H4 (cell line): ENCODE results near the gene FRMPD1. TPM values are rescaled to one million over a fixed set of nuclear protein-coding genes. Genes with fewer than 3 reads are reported as not detected.
"Not testable (repeated sequence)": the region's sequence is repeated elsewhere in the genome, so short reads cannot be mapped to it uniquely, and the experiment has no call there.

Experiments used
- DNase-seq: peaks from one replicate; pipeline ENCODE4 v3.0.0-alpha.2; 2015; ENCODE audit warnings: low spot score
- total RNA-seq: library from RNA; depleted of rRNA; stranded (reverse); fragments of >200 nt; shearing (Covaris generic); gene quantifications from 2 replicates; pipeline ENCODE4 v1.2.3, GENCODE V29; 2014; rRNA removed

The FRMPD1 gene, protein sequence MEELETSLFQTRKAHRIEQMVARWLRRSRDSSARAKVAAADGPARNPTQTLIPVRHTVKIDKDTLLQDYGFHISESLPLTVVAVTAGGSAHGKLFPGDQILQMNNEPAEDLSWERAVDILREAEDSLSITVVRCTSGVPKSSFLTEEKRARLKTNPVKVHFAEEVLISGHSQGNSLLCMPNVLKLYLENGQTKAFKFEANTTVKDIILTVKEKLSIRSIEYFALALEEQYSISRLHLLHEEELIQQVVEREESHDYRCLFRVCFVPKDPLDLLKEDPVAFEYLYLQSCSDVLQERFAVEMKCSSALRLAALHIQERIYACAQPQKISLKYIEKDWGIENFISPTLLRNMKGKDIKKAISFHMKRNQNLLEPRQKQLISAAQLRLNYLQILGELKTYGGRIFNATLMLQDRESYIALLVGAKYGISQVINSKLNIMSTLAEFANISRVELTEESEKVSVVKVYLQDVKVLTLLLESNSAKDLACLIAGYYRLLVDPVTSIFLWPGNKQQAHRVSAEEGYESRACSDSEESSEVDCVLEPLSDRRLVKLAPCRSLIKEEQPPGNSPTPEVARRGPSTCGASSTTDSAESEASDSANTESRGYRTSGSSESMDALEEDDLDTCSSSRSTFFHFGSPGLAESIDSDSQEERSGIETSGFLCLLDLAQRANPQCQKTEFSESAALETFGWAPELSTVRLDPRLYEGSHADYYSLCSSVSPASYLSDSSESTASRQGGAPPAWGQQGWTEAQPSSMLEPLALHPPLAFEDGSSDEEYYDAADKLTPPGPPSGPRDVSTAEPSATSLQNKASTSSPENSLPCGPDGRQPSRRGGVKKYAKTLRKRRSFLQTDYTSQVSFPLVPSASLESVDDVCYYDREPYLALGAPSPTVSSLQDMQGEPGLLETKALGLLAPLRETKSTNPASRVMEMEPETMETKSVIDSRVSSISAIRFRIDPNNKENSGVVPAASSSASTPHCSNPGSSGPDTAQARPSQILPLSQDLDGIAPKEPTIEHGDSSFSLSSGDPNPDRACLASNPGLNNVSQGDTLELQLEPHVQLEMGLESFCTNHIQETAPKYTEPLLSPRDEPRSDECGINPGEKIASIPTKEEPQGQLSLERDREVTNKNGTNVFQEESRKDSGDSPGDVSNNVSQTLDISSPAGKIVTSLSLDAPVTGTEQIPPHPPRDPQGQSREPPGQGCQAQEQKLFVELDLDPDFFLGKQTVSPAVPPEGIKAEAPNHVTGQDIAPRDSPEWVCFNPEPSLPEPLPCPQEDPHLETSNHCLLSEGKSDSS (N-terminal part only)
- total RNA-seq: not detected in 2 replicates

GRCh38 chr9:37650873-37651768, at the start of gene FRMPD1:
FRMPD1 (plus strand) TSS chr9:37650954; CDS start chr9:37692642, 41,688 bp downstream.
- DNase-seq: peak; percentile 29

GRCh38 chr9:37602061-37602460, 48.7 kb upstream of the FRMPD1 start:
- not testable (repeated sequence) for DNase-seq

GRCh38 chr9:37602817-37603216, 47.9 kb upstream of the FRMPD1 start:
- no peak for DNase-seq

GRCh38 chr9:37604296-37604695, 46.5 kb upstream of the FRMPD1 start:
- DNase-seq: no peak

DNA sequence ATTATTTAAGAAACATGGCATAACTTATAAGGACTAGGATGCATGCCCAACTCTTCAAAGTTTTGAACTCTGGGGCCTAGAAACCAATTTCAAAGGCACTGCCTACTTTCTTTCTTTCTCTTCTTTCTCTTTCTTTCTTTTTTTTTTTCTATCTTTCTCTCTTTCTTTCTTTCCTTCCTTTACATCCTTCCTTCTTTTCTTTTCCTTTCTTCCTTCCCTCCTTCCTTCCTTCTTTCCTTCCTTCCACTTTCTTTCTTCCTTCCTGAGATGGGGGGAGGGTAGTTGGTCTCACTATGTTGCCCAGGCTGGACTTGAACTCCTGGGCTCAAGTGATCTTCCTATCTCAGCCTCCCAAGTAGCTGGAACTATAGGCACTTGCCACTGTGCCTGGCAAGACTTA, 42.5 kb upstream of the FRMPD1 start:
- no peak for DNase-seq

GRCh38 chr9:37609735-37610397, 40.9 kb upstream of the FRMPD1 start:
- DNase-seq: no peak

DNA sequence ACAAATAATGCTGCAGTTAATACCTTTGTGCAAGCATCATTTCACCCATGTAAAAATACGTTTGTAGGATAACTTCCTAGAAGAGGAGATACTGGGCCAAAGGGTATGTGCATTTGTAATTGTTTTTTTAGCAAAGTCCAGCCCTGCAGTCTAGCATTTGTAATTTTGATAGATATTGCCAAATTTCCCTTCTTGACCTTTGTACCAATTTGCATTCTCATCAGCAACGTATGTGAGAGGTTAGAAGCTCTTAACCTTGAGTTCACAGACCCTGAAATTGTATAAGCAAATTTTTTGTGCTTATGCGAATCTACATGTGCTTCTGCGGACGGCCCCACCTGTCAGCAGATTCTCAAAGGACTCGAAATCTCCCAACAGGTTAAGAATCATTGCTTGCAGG, 39.7 kb upstream of the FRMPD1 start:
- no peak for DNase-seq

DNA sequence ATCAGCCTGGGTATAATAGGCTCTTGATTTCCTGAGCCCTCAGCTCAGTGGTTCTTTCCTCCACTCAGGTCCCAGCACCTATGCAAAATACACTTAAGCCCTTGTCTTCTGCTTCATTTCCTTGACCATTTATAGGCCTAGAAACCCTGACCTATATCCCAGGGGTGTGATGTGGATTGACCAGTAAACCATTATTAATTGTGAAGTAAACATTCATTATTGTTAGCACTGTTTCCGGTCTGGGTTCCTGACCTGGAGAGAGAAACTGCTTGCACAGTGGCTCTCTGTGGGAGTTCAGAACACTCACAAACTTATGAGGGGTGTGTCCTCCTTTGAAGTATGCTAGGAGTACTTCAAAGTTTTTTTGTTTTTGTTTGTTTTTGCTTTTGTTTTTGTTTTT, 38.8 kb upstream of the FRMPD1 start:
- no peak for DNase-seq

DNA sequence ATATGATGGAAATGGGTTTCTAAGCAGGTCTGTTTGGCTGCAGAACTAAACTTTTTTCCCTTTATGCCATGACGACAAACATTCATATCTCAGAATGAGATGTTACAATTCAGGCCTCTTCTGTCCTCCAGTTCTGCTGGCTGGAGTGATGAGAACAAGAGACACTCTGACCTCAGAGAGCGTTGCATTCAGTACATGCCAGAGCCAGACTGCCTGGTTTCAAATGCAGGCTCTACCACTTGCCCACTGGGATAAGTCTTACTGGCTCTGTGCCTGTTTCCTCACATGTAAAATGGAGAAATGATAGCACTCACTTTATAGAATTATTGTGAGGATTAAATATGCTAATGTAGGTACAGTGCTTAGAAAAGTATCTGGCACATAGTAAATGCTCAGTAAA, 33.6 kb upstream of the FRMPD1 start:
- DNase-seq: no peak

- DNase-seq: no peak
Measured at GRCh38 chr9:37617832-37618231, 32.9 kb upstream of the FRMPD1 start.

DNA sequence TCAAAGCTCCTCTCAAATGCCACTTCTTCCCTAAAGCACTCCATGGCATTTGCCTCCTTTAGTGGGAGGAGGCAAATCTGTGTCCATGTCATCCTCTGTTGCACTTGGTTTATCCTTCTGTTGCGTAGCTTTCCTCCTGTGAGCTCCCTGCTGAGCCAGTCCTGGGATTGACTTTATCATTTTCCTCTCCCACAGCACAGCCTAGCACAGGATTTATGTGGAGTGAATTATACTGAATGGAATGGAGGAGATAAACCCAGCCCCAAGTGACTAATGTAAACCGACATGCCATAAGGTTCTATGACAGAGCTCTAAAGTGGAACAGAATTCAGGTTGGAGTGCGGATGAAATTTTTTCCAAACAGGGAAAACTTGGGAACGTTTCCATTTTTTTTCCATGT, 31.9 kb upstream of the FRMPD1 start:
- no peak for DNase-seq

- DNase-seq: no peak
Measured at GRCh38 chr9:37619806-37620205, 30.9 kb upstream of the FRMPD1 start.

DNA sequence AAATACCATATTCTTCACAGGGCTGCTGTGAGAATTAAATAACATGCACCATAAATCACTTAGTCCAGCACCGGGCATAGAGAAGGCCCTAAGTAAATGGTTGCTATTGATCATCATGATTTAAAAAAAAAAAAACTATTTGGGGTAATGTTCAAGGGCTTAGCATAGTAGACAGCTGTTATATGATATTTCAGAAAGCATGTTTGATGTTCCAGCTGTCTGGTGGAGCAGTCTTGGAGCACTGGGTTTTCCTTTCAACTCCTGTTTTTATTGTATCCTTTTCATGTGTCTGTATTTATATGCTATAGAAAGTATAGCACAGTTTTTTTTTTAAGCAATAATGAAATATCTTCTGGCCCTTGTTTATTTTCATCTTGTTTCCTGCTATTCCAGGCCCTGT, 30.4 kb upstream of the FRMPD1 start:
- no peak for DNase-seq

DNA sequence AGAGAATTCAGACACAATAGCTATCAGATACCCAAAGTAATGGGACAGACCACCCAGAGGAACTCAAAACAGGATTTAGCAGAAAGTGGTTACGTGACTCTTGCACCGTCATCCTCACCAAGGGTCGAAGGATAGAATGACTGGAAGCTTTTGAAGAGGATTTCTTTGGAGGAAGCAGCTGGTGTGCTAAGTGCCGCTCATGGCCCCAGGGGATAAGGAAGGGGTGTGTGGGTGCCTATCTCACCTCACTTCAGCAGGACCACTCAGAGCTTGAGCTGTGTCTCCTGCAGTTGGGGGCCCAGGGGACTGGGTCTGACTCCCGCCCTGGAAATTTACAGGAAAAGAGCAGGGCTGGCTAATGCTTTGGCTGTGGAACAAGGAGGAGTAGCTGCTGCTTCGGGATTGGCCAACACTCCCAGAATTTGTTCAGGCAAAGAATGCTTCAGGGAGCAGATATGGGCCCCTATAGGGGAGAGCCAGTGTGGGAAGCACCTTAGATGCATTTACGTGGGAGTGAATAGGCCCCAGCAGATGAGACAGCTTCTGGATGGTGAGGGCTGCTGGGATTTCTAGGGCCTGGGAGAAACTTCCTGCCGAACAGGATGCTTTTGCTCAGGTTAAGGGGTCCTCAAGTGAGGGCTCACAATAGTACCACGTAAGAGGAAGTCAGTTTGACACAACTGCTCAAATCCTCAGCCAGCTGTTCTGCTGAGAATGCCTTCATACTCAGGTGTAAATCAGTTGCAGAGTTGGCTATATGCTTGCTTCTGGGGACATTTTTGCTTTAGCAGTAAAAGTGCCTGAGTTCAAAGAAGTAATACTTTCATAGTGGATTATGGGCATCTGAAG, 29.3 kb upstream of the FRMPD1 start:
- DNase-seq: no peak

DNA sequence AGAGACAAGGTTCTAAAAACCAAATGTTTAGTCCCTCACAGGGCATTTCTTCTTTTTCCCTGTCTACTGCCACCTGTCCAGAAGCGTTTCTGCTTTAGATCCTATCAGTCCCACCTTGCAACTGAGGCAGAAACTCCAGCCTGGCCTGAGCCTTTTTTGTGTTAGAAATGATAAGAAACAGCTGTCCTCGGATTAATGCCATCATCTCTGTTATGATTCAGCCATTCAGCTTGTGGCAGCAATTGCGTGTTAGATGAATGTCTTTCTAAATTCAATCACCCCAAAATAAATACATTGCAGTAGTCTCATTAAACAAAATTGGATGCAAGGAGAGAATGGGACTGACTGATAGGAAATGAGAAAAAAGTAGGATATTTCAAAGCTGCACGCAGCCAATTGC, 28.3 kb upstream of the FRMPD1 start:
- DNase-seq: no peak

DNA sequence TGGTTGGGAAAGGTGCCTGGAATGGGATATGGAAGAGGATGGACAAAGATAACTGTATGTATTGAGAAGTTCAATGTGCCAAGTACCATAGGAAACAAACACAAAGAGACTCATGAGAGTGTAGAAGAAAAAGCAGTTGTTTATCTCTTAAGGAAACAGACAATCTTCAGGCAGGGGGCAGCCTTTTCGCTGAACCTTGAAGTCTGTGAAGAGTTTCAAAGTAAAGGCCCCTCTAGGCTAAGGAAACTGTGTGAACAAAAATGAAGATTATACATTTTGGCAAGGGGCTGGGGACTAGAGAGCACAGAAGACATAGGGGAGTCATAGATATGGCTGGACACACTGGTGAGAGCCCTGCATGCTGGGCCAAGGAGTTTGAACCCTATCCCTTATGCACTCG, 27.5 kb upstream of the FRMPD1 start:
- DNase-seq: no peak

- DNase-seq: no peak
Measured at GRCh38 chr9:37624073-37624472, 26.7 kb upstream of the FRMPD1 start.

GRCh38 chr9:37625036-37625757, 25.6 kb upstream of the FRMPD1 start:
- no peak for DNase-seq

DNA sequence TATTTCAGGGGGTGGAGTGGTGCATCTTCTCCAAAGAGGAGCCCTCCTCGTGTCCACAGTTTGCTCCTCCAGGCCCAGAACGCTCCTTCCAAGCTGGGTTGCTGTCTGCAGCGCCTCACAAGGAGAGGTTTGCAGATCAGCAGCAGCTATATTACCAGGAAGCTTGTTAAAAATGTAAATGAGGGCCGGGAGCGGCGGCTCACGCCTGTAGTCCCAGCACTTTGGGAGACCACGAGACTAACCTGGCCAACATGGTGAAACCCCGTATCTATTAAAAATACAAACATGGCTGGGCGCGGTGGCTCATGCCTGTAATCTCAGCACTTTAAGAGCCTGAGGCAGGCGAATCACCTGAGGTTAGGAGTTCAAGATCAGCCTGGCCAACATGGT, 25.0 kb upstream of the FRMPD1 start:
- DNase-seq: no peak
